ENCODE results near the gene VKORC1L1. TPM values are rescaled to one million over a fixed set of nuclear protein-coding genes. Genes with fewer than 3 reads are reported as not detected.

The VKORC1L1 gene
- total and polyA plus RNA-seq, 9 of the 15 experiments (the other 6 are each of a cell fraction or from before 2014, with no cell fraction given) = 6.8 to 36.5 (median 19.3) TPM

GRCh38 chr7:65927489-65928448 is 54.9 kb downstream of the VKORC1L1 start (continued):
- no peak for TF ChIP-seq ZNF764 (CRISPR knock-in tag; IDR thresholded peaks at IDR 0.05; ENCODE audit: low read depth)
- TF ChIP-seq FOXK2 (conservative IDR thresholded peaks at IDR 0.05 in 1 of 2, IDR thresholded peaks at IDR 0.05 in 1 of 2; ENCODE audit: low read depth in 2 of 2) = peak; percentile 97 to 99
- no peak for TF ChIP-seq NONO (IDR thresholded peaks at IDR 0.05; ENCODE audit: low read depth in 2 of 2, low read length in 1 of 2)
- TF ChIP-seq RBM39 (optimal IDR thresholded peaks at IDR 0.05; ENCODE audit: low read depth, low read length) = no peak
- TF ChIP-seq KLF1 (tag; IDR thresholded peaks at IDR 0.05) = peak; percentile 81
- no peak for TF ChIP-seq PCBP1 (IDR thresholded peaks at IDR 0.05; ENCODE audit: low read depth, low read length, poor library complexity, severe bottlenecking)
- TF ChIP-seq U2AF2 (optimal IDR thresholded peaks at IDR 0.05; ENCODE audit: low read depth, low read length) = no peak
- no peak for TF ChIP-seq MTF1 (CRISPR knock-in tag; IDR thresholded peaks at IDR 0.05; ENCODE audit: borderline replicate concordance)
- TF ChIP-seq ZC3H8 (IDR thresholded peaks at IDR 0.05) = no peak
- TF ChIP-seq ZNF41 (CRISPR knock-in tag; conservative IDR thresholded peaks at IDR 0.05) = no peak
- no peak for TF ChIP-seq ZBTB49 (CRISPR knock-in tag; IDR thresholded peaks at IDR 0.05; ENCODE audit: borderline replicate concordance)
- no peak for TF ChIP-seq ZC3H4 (CRISPR knock-in tag; IDR thresholded peaks at IDR 0.05; ENCODE audit: borderline replicate concordance)
- TF ChIP-seq NR2C1 (IDR thresholded peaks at IDR 0.05) = no peak; the same call in 1 of the 2 replicates
- no peak for TF ChIP-seq NR2C1 (tag; IDR thresholded peaks at IDR 0.05)
- no peak for TF ChIP-seq FOXA1 (IDR thresholded peaks at IDR 0.05; ENCODE audit: borderline replicate concordance)
- TF ChIP-seq SRSF3 (IDR thresholded peaks at IDR 0.05; ENCODE audit: insufficient read depth, low read length) = no peak
- TF ChIP-seq ZSCAN29 (IDR thresholded peaks at IDR 0.05) = no peak
- no peak for TF ChIP-seq ZNF668 (CRISPR knock-in tag; IDR thresholded peaks at IDR 0.05)
- 0 out of 2 replicates have a peak, but pooled peaks have one; percentile 32 for TF ChIP-seq FOXK1 (CRISPR knock-in tag; IDR thresholded peaks at IDR 0.05; ENCODE audit: borderline replicate concordance)
- TF ChIP-seq RFX7 (CRISPR knock-in tag; IDR thresholded peaks at IDR 0.05) = no peak
- TF ChIP-seq SMAD1 (IDR thresholded peaks at IDR 0.05; ENCODE audit: low read depth, low read length, partially characterized antibody) = peak; percentile 39
- peak; percentile 56; the same call in 1 of the 2 replicates for TF ChIP-seq GATAD2B (IDR thresholded peaks at IDR 0.05; ENCODE audit: borderline replicate concordance)
- TF ChIP-seq HMG20B (CRISPR knock-in tag; IDR thresholded peaks at IDR 0.05) = no peak
- TF ChIP-seq ZNF75A (CRISPR knock-in tag; IDR thresholded peaks at IDR 0.05) = no peak
- TF ChIP-seq GATAD2A (IDR thresholded peaks at IDR 0.05) = no peak
- TF ChIP-seq ADNP (tag; IDR thresholded peaks at IDR 0.05) = no peak
- no peak for TF ChIP-seq TAF7 (tag; IDR thresholded peaks at IDR 0.05)
- peak; percentile 11; the same call in 1 of the 2 replicates for TF ChIP-seq LEF1 (IDR thresholded peaks at IDR 0.05)
- TF ChIP-seq ZNF121 (CRISPR knock-in tag; conservative IDR thresholded peaks at IDR 0.05) = no peak
